ENCODE measurements around the gene PLXDC2.

PLXDC2 gene

DNA sequence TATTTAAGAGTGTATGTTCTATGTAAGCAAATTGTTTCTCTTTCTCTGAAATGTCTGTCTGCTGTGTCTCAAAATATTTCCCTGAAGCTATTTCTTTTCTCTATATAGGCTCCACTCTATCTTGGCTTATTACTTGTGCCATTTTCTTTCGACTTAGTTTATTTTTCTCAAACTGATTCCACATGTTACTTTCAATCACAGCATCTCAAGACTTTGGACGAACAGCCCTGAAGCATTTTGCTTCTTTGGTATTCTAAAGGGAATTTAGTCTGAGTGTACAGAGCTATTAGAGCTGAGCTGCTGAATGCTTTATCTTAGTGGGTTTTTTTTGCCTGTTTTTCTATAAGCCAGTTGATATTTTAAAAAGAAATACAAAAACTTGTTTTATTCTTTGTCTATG lies 95.7 kb downstream of the PLXDC2 start:
- DNase-seq (ENCODE audit: low spot score), result no peak
- TF ChIP-seq, protein P1, sequence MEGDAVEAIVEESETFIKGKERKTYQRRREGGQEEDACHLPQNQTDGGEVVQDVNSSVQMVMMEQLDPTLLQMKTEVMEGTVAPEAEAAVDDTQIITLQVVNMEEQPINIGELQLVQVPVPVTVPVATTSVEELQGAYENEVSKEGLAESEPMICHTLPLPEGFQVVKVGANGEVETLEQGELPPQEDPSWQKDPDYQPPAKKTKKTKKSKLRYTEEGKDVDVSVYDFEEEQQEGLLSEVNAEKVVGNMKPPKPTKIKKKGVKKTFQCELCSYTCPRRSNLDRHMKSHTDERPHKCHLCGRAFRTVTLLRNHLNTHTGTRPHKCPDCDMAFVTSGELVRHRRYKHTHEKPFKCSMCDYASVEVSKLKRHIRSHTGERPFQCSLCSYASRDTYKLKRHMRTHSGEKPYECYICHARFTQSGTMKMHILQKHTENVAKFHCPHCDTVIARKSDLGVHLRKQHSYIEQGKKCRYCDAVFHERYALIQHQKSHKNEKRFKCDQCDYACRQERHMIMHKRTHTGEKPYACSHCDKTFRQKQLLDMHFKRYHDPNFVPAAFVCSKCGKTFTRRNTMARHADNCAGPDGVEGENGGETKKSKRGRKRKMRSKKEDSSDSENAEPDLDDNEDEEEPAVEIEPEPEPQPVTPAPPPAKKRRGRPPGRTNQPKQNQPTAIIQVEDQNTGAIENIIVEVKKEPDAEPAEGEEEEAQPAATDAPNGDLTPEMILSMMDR (IDR thresholded peaks at IDR 0.05; ENCODE audit: extremely low read depth, insufficient read depth, missing control alignments), result no peak
- in situ Hi-C loops (cut with MboI; ENCODE audit: low pct_unique_long_range_greater_than_20kb, low sequenced_read_pairs, unreplicated experiment), result no loop called here

DNA sequence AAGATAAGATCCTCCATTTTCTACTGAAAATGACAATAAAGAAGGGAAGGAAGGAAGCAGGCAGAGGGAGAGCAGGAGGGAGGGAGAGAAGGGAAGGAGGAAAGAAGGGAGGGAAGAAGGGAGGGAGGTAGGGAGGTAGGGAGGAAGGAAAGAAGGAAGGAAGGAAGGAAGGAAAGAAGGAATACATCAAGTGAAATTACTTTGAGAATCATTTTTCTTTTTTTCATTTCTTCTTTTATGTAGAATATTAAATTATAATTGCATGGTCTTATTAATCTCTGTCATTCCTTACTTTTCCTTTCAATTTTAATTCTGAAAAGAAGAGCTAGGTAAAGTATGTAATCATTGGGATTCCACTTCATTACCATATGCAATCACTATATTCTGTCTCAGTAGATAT lies 97.8 kb downstream of the PLXDC2 start:
- TF ChIP-seq, protein P1 (IDR thresholded peaks at IDR 0.05; ENCODE audit: extremely low read depth, insufficient read depth, missing control alignments), result no peak
- DNase-seq (ENCODE audit: low spot score), result no peak
- in situ Hi-C loops (cut with MboI; ENCODE audit: low pct_unique_long_range_greater_than_20kb, low sequenced_read_pairs, unreplicated experiment), result no loop called here

- TF ChIP-seq, protein P1 (IDR thresholded peaks at IDR 0.05; ENCODE audit: extremely low read depth, insufficient read depth, missing control alignments), result no peak
- DNase-seq (ENCODE audit: low spot score), result no peak
- in situ Hi-C loops (cut with MboI; ENCODE audit: low pct_unique_long_range_greater_than_20kb, low sequenced_read_pairs, unreplicated experiment), result no loop called here
Observed at GRCh38 chr10:19915125-19915524, 98.9 kb downstream of the PLXDC2 start.

DNA sequence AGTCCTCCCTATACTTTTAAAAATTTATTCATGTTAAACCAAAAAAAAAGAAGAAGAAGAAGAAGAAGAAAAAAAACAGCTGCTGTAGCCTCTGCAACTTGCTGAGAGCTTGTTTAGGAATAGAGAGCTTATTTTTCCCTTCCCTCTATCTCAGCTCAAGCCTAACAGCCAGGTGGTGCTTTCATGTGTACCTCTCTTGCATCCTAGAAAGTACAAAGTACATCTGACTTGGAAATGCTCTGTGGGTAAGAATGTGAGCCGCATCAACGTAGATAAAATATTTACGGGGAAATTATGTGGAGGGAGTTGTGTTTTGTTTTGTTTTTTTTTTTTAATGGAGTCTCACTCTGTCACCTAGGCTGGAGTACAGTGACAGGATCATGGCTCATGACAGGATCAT lies 99.6 kb downstream of the PLXDC2 start:
- in situ Hi-C loops (cut with MboI; ENCODE audit: low pct_unique_long_range_greater_than_20kb, low sequenced_read_pairs, unreplicated experiment), result no loop called here
- TF ChIP-seq, protein P1 (IDR thresholded peaks at IDR 0.05; ENCODE audit: extremely low read depth, insufficient read depth, missing control alignments), result no peak
- DNase-seq (ENCODE audit: low spot score), result no peak

DNA sequence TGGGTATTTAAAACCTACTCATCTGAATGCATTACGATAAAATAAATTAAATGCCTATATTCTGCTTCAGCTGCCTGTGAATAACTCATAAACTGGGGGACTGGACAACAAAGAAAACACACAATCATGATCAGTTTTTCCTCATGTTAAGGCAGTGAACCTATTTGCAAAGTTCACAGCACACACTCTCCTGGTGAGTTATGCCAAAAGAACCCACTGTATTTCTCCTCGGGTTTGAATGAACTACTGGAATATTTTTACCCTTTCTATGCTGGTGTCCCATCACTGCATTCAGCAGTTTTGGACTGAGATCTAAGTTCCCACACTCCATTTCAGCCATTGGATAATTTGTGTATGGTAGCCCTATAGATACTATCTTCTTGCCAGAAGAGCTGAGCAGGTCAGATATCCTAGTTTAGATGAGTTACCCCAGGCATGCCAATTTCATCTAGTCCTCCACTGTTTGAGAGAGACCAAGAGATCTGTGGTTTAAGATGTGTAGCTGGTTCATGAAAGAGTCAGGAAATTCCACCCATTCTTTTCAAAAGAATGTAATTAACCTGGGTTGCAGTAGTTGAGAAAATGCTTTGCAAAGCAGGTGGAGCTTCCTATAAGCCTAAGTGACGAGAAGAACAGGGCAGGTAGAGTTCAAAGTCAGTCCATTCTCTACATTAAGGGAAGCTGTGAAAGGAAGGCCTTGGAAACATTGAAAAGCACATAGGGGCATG lies 101.7 kb downstream of the PLXDC2 start:
- DNase-seq (ENCODE audit: low spot score), result no peak
- TF ChIP-seq, protein P1 (IDR thresholded peaks at IDR 0.05; ENCODE audit: extremely low read depth, insufficient read depth, missing control alignments), result no peak
- in situ Hi-C loops (cut with MboI; ENCODE audit: low pct_unique_long_range_greater_than_20kb, low sequenced_read_pairs, unreplicated experiment), result no loop called here

GRCh38 chr10:19918794-19919193 lies 102.6 kb downstream of the PLXDC2 start:
- no peak for DNase-seq (ENCODE audit: low spot score)
- TF ChIP-seq, protein P1 (IDR thresholded peaks at IDR 0.05; ENCODE audit: extremely low read depth, insufficient read depth, missing control alignments), result no peak
- in situ Hi-C loops (cut with MboI; ENCODE audit: low pct_unique_long_range_greater_than_20kb, low sequenced_read_pairs, unreplicated experiment), result no loop called here
